HepG2 (cell line): Measurements from ENCODE around the gene RPS6KB1. TPM values are rescaled to one million over a fixed set of nuclear protein-coding genes. Genes with fewer than 3 reads are reported as not detected.
A peak's percentile ranks its signal among the peaks of the same experiment; 100 is the strongest.

Source experiments
- AHR ChIP-seq: IDR thresholded peaks from 2 replicates; pipeline ENCODE4 v1.6.1; 2018; ENCODE audit warnings: missing genetic modification reagents, missing compliant biosample characterization
- BRD4 ChIP-seq: sonication (generic); formaldehyde crosslinking; IDR thresholded peaks from 2 replicates; pipeline ENCODE4 v1.4.0; 2020; ENCODE audit warnings: missing genetic modification reagents
- CBX5 ChIP-seq: sonication (generic); formaldehyde crosslinking; IDR thresholded peaks from 2 replicates; pipeline ENCODE4 v1.4.0; 2020; ENCODE audit warnings: missing genetic modification reagents, borderline replicate concordance
- DPF2 ChIP-seq: sonication (generic); formaldehyde crosslinking; IDR thresholded peaks from 2 replicates; pipeline ENCODE4 v1.4.0; 2020; ENCODE audit warnings: mild to moderate bottlenecking, low read depth, missing genetic modification reagents, borderline replicate concordance
- IKZF5 ChIP-seq: IDR thresholded peaks from 2 replicates; pipeline ENCODE4 v1.6.1; 2018; ENCODE audit warnings: missing genetic modification reagents, mild to moderate bottlenecking, missing compliant biosample characterization
- MAFK ChIP-seq, 2 experiments: IDR thresholded peaks in 1 of 2; conservative IDR thresholded peaks in 1 of 2; 2 replicates each; pipeline ENCODE4 v1.6.1; 2011; ENCODE audit warnings: improper control_type of control experiment in 2 of 2, low read length in 2 of 2
- NR2C2 ChIP-seq: sonication (generic); formaldehyde crosslinking; IDR thresholded peaks from 2 replicates; pipeline ENCODE4 v1.4.0; 2020; ENCODE audit warnings: missing genetic modification reagents, mild to moderate bottlenecking, moderate library complexity, borderline replicate concordance
- RELA ChIP-seq: sonication (generic); formaldehyde crosslinking; IDR thresholded peaks from 2 replicates; pipeline ENCODE4 v1.4.0; 2020; ENCODE audit warnings: missing genetic modification reagents
- SALL1 ChIP-seq: sonication (generic); formaldehyde crosslinking; IDR thresholded peaks from 2 replicates; pipeline ENCODE4 v1.8.0; 2022; ENCODE audit warnings: mild to moderate bottlenecking, missing genetic modification reagents
- SAP130 ChIP-seq: IDR thresholded peaks from 2 replicates; pipeline ENCODE4 v1.6.1; 2016; ENCODE audit warnings: low read depth
- SKIL ChIP-seq: sonication (generic); formaldehyde crosslinking; IDR thresholded peaks from 2 replicates; pipeline ENCODE4 v1.8.0; 2022; ENCODE audit warnings: missing genetic modification reagents, mild to moderate bottlenecking, moderate library complexity, borderline replicate concordance
- SMC3 ChIP-seq: IDR thresholded peaks from 2 replicates; pipeline ENCODE4 v1.6.1; 2011; ENCODE audit warnings: low read length, improper control_type of control experiment
- ZNF3 ChIP-seq: IDR thresholded peaks from 2 replicates; pipeline ENCODE4 v1.7.0; 2017; ENCODE audit warnings: inconsistent platforms
- ZNF329 ChIP-seq: sonication (generic); formaldehyde crosslinking; IDR thresholded peaks from 2 replicates; pipeline ENCODE4 v1.9.0; 2021; ENCODE audit warnings: low read depth, mild to moderate bottlenecking, missing genetic modification reagents
- ZNF33A ChIP-seq: sonication (generic); formaldehyde crosslinking; IDR thresholded peaks from 2 replicates; pipeline ENCODE4 v1.5.1; 2020; ENCODE audit warnings: missing genetic modification reagents, mild to moderate bottlenecking, moderate library complexity, borderline replicate concordance
- ZNF580 ChIP-seq: IDR thresholded peaks from 2 replicates; pipeline ENCODE4 v1.6.1; 2016; ENCODE audit warnings: low read depth, borderline replicate concordance
- ZNF772 ChIP-seq: sonication (generic); formaldehyde crosslinking; IDR thresholded peaks from 2 replicates; pipeline ENCODE4 v1.5.0; 2020; ENCODE audit warnings: mild to moderate bottlenecking, missing genetic modification reagents
- ZNF850 ChIP-seq: sonication (generic); formaldehyde crosslinking; conservative IDR thresholded peaks from 2 replicates; pipeline ENCODE4 v1.9.0; 2021; ENCODE audit warnings: mild to moderate bottlenecking, missing genetic modification reagents
- polyA plus RNA-seq, 8 experiments: library from polyadenylated mRNA; depleted of rRNA in 3 of 8; stranded (reverse) in 7 of 8; unstranded in 1 of 8; fragments of >200 nt; fragmentation: Illumina TruSeq in 4 of 8; extraction: Trizol in 4 of 8; gene quantifications; 2 replicates each; pipeline versions ENCODE4 v1.2.1 to v1.2.3, GENCODE V29; 2011 to 2016; ENCODE audit warnings: low read depth in 4 of 8, missing spikeins in 1 of 8, mixed read lengths in 1 of 8; ENCODE audit not compliant: insufficient read depth in 1 of 8
- total RNA-seq, 5 experiments: library from RNA; depleted of rRNA; stranded (reverse); fragments of >200 nt; fragmentation: Illumina TruSeq; extraction: Trizol; gene quantifications; 2 replicates each; pipeline ENCODE4 v1.2.3, GENCODE V29; 2016; ENCODE audit warnings: low read depth in 1 of 5
- TF ChIP-seq, protein P1 (sequence below): sonication (generic); formaldehyde crosslinking; IDR thresholded peaks from 2 replicates; pipeline ENCODE4 v1.4.0; 2020; ENCODE audit warnings: missing genetic modification reagents
- TF ChIP-seq, protein P2 (sequence below): sonication (generic); formaldehyde crosslinking; IDR thresholded peaks from 2 replicates; pipeline ENCODE4 v1.4.0; 2020; ENCODE audit warnings: missing genetic modification reagents

The RPS6KB1 gene
- total and polyA plus RNA-seq, 2 of the 13 experiments (the other 11 are each of a cell fraction or from before 2014, with no cell fraction given), result 16.5 to 42.2 TPM

DNA sequence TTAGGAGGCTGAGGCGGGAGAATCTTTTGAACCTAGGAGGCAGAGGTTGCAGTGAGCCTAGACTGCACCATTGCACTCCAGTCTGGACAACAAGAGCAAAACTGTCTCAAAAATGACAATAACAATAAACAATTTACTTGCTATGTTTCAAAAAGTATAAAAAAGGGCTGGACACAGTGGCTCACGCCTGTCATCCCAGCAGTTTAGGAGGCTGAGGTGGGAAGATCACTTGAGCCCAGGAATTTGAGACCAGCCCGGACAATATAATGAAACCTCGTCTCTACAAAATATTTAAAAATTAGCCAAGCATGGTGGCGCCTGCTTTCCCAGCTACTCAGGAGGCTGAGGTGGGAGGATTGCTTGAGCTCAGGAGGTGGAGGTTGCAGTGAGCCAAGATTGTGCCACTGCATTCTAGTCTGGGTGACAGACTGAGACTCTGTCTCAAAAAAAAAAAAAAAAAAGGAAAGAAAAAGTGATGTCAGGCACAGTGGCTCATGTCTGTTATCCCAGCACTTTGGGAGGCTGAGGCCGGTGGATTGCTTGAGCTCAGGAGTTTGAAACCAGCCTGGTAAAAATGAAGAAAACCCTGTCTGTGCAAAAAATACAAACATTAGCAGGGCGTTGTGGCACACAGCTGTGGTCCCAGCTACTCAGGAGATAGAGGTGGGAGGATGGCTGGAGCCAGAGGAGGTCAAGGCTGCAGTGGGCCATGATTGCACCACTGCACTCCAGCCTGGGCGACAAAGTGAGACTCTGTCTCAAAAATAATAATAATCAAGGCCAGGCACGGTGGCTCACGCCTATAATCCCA lies 38.8 kb upstream of the RPS6KB1 start (continued):
- TF ChIP-seq CBX5 (CRISPR knock-in tag) (peak; percentile 92), BRD4 (peak; percentile 43), MAFK (conservative IDR thresholded peaks at IDR 0.05 in 1 of 2, IDR thresholded peaks at IDR 0.05 in 1 of 2; ENCODE audit: low read length in 2 of 2) (0 out of 4 replicates have a peak, but pooled peaks of 1 of the 2 experiments have one; percentile 5), ZNF850 (0 out of 2 replicates have a peak, but pooled peaks have one; percentile 18), ZNF772 (CRISPR knock-in tag) (peak; percentile 59; the same call in 1 of the 2 replicates), ZNF329 (0 out of 2 replicates have a peak, but pooled peaks have one; percentile 4), SKIL (CRISPR knock-in tag) (peak; percentile 79; the same call in 1 of the 2 replicates), ZNF33A (0 out of 2 replicates have a peak, but pooled peaks have one; percentile 24), DPF2 (CRISPR knock-in tag) (peak; percentile 29; the same call in 1 of the 2 replicates), AHR (0 out of 2 replicates have a peak, but pooled peaks have one; percentile 54), ZNF580 (peak; percentile 23; the same call in 1 of the 2 replicates), SMC3 (peak; percentile 14; the same call in 1 of the 2 replicates), NR2C2 (CRISPR knock-in tag) (peak; percentile 80), IKZF5 (CRISPR knock-in tag) (peak; percentile 42; the same call in 1 of the 2 replicates), SALL1 (CRISPR knock-in tag) (peak; percentile 98), ZNF3 (CRISPR knock-in tag) (0 out of 2 replicates have a peak, but pooled peaks have one; percentile 15), SAP130 (CRISPR knock-in tag) (peak; percentile 78), RELA (CRISPR knock-in tag) (0 out of 2 replicates have a peak, but pooled peaks have one; percentile 35)
- TF ChIP-seq, protein P1, sequence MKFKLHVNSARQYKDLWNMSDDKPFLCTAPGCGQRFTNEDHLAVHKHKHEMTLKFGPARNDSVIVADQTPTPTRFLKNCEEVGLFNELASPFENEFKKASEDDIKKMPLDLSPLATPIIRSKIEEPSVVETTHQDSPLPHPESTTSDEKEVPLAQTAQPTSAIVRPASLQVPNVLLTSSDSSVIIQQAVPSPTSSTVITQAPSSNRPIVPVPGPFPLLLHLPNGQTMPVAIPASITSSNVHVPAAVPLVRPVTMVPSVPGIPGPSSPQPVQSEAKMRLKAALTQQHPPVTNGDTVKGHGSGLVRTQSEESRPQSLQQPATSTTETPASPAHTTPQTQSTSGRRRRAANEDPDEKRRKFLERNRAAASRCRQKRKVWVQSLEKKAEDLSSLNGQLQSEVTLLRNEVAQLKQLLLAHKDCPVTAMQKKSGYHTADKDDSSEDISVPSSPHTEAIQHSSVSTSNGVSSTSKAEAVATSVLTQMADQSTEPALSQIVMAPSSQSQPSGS (CRISPR knock-in tag), result peak; percentile 65; the same call in 1 of the 2 replicates
- TF ChIP-seq, protein P2, sequence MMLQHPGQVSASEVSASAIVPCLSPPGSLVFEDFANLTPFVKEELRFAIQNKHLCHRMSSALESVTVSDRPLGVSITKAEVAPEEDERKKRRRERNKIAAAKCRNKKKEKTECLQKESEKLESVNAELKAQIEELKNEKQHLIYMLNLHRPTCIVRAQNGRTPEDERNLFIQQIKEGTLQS (CRISPR knock-in tag), result peak; percentile 75; the same call in 1 of the 2 replicates
